Upper lobe of right lung (tissue), 1 donor: ENCODE data around the gene MMP20. TPM values are rescaled to one million over a fixed set of nuclear protein-coding genes. Genes with fewer than 3 reads are reported as not detected.

ENCODE experiments used
- ATAC-seq: fragments of 200-7000 bp; cut with Tn5 transposase; one replicate; pipeline ENCODE4 v1.9.1; 2020; ENCODE audit warnings: mild to moderate bottlenecking, moderate library complexity
- DNase-seq: peaks from one replicate; pipeline ENCODE4 v3.0.0-alpha.2; 2020
- H3K27ac ChIP-seq: fragments of 200-600 bp; one replicate; pipeline ENCODE4 v1.8.0; 2022
- H3K27me3 ChIP-seq: fragments of 200-600 bp; one replicate; pipeline ENCODE4 v1.8.0; 2022; ENCODE audit warnings: mild to moderate bottlenecking
- H3K36me3 ChIP-seq: fragments of 200-600 bp; one replicate; pipeline ENCODE4 v1.8.0; 2022
- H3K4me1 ChIP-seq: fragments of 200-600 bp; one replicate; pipeline ENCODE4 v1.8.0; 2022
- H3K4me3 ChIP-seq: fragments of 200-600 bp; one replicate; pipeline ENCODE4 v1.8.0; 2022; ENCODE audit warnings: mild to moderate bottlenecking
- H3K9me3 ChIP-seq: fragments of 200-600 bp; one replicate; pipeline ENCODE4 v1.8.0; 2022
- CTCF ChIP-seq: fragments of 200-600 bp; IDR thresholded peaks from one replicate; pipeline ENCODE4 v1.8.0; 2022; ENCODE audit warnings: antibody characterized with exemption
- intact Hi-C: fragments of 100-400 bp; cut with DNase I; formaldehyde crosslinking; loops from one replicate; pipeline ENCODE4 v1.11.0; 2022
- total RNA-seq: library from RNA; stranded (reverse); fragmentation: NEBNext Ultra II Directional; extraction: Animal tissue kit (Norgen Biotek cat#: 25700); gene quantifications from one replicate; pipeline ENCODE4 v1.2.1, GENCODE V29; 2021
- donor health status: DM: no; HTN: yes; CAD: no; lungs with severe emphysema.

MMP20 gene
- total RNA-seq, 1 donor from 2014 or later: not detected

GRCh38 chr11:102591160-102591718, 33.9 kb downstream of the MMP20 start:
- no peak for TF ChIP-seq CTCF
- no peak for ATAC-seq
- H3K4me3 ChIP-seq: no peak overlapping the region
- no peaks in the 10 kb centered on the region for H3K4me1 ChIP-seq
- H3K36me3 ChIP-seq: no peaks in the 10 kb centered on the region
- H3K27me3 ChIP-seq: no peaks in the 10 kb centered on the region
- H3K27ac ChIP-seq: no peak overlapping the region
- DNase-seq: no peak
- intact Hi-C loops: no loop called here
- no peaks in the 10 kb centered on the region for H3K9me3 ChIP-seq

- ATAC-seq: no peak
- no peak overlapping the region for H3K4me3 ChIP-seq
- no peaks in the 10 kb centered on the region for H3K27me3 ChIP-seq
- no peak for TF ChIP-seq CTCF
- no peak for DNase-seq
- no peaks in the 10 kb centered on the region for H3K9me3 ChIP-seq
- H3K27ac ChIP-seq: no peak overlapping the region
- H3K36me3 ChIP-seq: no peaks in the 10 kb centered on the region
- intact Hi-C loops: no loop called here
- H3K4me1 ChIP-seq: no peaks in the 10 kb centered on the region
These were observed 34.7 kb downstream of the MMP20 start for GRCh38 chr11:102590276-102591049.

GRCh38 chr11:102589047-102589459, 36.1 kb downstream of the MMP20 start:
- no peak for TF ChIP-seq CTCF
- intact Hi-C loops: no loop called here

GRCh38 chr11:102587722-102588121, 37.4 kb downstream of the MMP20 start:
- H3K9me3 ChIP-seq: no peaks in the 10 kb centered on the region
- no peak for ATAC-seq
- H3K36me3 ChIP-seq: no peaks in the 10 kb centered on the region
- intact Hi-C loops: no loop called here
- H3K27ac ChIP-seq: no peak overlapping the region
- H3K4me3 ChIP-seq: no peak overlapping the region
- H3K4me1 ChIP-seq: no peaks in the 10 kb centered on the region
- no peak for TF ChIP-seq CTCF
- H3K27me3 ChIP-seq: no peaks in the 10 kb centered on the region
- no peak for DNase-seq

More at GRCh38 chr11:102589047-102589459, 36.1 kb downstream of the MMP20 start:
- H3K36me3 ChIP-seq: no peaks in the 10 kb centered on the region
- H3K4me1 ChIP-seq: no peaks in the 10 kb centered on the region
- H3K27ac ChIP-seq: no peak overlapping the region
- no peaks in the 10 kb centered on the region for H3K9me3 ChIP-seq
- H3K27me3 ChIP-seq: no peaks in the 10 kb centered on the region
- no peak overlapping the region for H3K4me3 ChIP-seq
- peak; percentile 64 for ATAC-seq
- DNase-seq: no peak

- Histone ChIP-seq H3K36me3 (no peaks in the 10 kb centered on the region), H3K27ac (no peak overlapping the region), H3K4me1 (no peaks in the 10 kb centered on the region), H3K9me3 (no peaks in the 10 kb centered on the region), H3K27me3 (no peaks in the 10 kb centered on the region), H3K4me3 (no peak overlapping the region)
- ATAC-seq: no peak
- DNase-seq: no peak
- TF ChIP-seq CTCF: no peak
- intact Hi-C loops: no loop called here
These were observed 41.8 kb downstream of the MMP20 start for GRCh38 chr11:102583141-102583873.
